Measurements from ENCODE around the gene FHAD1.
"Not testable (repeated sequence)": the region's sequence is repeated elsewhere in the genome, so short reads cannot be mapped to it uniquely, and the experiment has no call there.

FHAD1 gene

DNA sequence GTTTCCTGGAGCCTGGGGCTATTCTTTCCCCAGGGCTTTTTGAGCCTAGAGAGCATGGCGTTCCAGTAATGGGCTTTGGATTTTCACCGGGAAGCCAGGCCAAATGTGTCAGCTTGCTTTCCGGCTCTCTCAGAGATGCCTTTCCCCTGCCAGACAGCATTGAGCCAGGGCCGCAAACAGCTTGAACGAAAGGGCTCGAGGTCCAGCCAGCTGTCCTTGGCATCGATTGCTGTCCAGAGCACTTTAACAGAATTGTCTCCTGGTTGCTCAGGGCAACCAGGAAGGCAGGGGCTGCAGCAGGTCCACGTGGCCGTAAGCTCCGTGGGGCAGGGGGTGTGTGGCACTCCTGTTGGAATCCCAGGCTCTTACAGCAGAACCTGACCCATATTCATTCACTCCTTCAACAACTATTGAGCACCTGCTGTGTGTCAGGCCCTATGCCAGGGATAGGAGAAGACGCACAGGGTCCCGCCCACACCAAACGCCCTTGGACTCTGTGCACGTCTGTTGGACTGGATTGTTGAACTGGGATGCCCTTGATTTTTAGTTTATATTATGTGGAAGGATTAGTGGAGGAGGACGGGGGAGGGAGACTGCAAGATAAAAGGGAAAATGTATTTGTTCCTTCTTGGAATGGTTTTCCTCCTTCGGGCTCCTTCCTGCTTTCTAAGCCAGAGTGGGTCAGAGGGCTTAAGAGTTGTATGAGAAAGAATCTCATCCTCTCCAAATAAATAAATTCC lies 123.9 kb downstream of the FHAD1 start:
- DNase-seq: peak in 11 of 14 donors; percentile 9 to 89 (median 34)

- DNase-seq: no peak
Measured at GRCh38 chr1:15371610-15372545, 124.9 kb downstream of the FHAD1 start.

DNA sequence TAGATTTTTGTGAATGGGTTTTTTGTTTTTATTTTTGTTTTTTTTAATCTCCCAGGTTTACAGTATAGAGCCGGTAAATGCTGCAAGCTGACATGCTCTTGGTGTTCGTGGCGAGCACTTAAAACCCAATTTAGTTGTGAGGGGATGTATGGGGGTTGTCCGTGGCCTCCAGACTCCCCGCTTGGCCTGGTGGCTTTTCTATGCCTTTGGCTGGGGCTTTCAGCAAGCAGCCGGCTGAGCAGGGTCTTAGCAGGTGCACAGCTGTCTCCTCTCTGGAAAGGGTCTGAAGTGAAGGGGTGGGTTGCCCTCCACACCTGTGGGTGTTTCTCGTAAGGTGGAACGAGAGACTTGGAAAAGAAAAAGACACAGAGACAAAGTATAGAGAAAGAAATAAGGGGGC lies 131.7 kb downstream of the FHAD1 start:
- no peak for DNase-seq

DNA sequence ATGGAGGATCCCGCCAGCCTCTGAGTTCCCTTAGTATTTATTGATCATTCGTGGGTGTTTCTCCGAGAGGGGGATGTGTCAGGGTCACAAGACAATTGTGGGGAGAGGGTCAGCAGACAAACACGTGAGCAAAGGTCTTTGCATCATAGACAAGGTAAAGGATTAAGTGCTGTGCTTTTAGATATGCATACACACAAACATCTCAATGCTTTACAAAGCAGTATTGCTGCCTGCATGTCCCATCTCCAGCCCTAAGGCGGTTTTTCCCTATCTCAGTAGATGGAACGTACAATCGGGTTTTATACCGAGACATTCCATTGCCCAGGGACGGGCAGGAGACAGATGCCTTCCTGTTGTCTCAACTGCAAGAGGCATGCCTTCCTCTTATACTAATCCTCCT lies 132.1 kb downstream of the FHAD1 start:
- not testable (repeated sequence) for DNase-seq

GRCh38 chr1:15380601-15381508 lies 133.8 kb downstream of the FHAD1 start:
- no peak for DNase-seq

DNA sequence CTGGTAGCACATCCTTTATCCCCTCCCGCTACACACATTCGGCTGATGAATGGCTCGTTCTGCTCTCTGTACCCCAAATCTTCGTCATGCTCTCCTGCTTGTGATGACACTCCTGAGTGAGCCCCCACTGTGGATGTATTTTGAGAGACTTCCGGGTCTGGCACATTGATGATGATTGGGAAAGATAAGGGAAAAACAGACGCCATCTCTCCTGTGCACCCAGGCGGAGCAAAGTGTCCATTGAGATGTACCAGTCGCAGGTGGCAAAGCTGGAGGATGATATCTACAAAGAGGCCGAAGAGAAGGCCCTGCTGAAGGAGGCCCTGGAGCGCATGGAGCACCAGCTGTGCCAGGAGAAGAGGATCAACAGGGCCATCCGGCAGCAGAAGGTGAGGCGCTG lies 134.8 kb downstream of the FHAD1 start:
- no peak for DNase-seq

DNA sequence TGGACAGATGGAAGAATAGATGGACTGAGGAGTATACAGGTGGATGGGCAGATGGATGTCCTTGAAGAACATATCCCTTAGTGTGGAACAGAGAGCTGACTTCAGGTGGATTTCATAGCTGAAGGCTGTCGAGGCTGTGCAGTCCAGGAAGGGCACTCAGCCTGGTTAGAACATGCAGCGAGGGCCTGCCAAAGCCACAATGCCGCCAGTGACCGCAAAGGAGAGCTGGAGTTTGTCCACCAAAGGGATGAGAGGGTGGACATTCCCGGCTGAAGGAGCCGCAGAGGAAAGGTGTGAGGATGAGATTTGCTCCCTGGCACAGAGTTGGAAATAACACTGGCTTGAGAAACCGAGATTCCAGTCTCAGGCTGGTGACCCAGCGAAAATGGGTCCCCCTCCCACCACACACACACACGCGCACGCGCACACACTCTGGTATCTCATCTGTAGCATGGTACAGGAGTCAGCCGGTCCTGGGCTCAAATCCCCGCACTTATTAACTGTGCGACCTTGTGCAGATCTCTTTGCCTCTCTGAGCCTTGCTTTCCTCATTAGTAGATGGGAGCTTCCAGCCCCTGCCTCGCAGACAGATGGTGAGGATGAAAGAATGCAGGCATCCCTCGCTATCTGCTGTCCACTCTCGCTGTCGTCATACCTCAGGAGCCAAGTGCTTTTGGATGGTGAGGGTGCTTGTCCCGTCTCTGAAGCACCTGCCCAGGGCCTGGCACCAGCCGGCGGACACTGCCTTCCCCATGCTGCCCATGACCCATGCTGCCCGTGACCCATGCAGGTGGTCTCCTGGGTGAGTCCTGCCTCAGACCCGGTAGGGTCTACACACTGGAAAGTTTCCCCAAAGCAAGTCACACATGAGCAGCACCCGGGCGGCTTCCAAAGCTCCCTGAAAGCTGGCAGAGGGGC lies 135.8 kb downstream of the FHAD1 start:
- DNase-seq: peak in 1 of 14 donors; percentile 72

DNA sequence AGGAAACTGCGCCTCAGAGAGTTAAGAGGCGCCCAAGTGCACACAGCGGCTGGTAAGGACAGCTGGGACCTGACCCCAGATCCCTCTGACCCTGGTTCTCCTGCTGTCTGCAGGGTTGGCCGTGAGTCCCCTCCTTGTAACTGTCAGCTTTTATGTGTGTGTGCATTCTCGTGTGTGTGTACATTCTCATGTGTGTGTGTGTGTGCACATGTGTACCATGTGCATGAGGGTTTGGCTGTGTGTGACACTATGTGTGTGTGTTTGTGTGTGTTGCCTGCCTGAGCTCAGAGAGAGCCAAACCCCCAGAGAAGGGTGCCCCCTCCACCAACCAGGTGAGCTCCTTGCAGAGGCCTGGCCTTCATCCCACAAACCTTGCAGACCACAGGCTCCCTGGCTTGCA lies 136.8 kb downstream of the FHAD1 start:
- DNase-seq: peak in 1 of 14 donors; percentile 34

- peak in 12 of 14 donors; percentile 10 to 66 (median 40) for DNase-seq
Measured at GRCh38 chr1:15384301-15384901, 137.4 kb downstream of the FHAD1 start.

- DNase-seq: no peak
Measured at GRCh38 chr1:15385420-15385819, 138.4 kb downstream of the FHAD1 start.

DNA sequence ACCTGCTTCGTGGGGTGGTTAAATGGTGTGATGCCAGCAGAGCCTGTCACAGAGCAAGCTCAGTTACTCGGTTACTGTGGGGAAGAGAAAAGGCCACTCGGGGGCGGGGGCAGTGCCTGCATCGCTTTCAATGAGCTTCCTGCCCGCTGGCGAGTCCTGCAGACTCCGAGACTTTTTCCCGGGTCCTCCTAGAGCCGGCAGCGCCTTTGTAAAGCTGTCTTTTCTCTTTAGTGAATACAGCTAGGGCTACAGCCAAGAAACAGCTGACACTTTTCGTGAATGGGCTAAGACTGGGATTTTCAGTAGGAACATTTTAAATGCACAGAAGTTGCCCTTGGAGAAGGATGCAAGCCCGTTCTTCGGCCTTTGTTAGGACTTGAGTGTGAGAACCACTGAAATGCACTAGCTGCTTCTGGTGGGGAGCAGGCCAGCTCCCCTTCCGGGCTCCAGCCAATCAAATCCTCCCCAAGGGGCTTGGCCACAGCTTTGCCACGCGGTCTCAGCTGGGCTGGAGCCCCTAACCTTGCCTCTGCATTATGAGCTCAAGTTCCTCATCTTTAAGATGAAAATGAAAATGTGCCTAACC lies 139.2 kb downstream of the FHAD1 start:
- DNase-seq: peak in 12 of 14 donors; percentile 9 to 77 (median 46)

DNA sequence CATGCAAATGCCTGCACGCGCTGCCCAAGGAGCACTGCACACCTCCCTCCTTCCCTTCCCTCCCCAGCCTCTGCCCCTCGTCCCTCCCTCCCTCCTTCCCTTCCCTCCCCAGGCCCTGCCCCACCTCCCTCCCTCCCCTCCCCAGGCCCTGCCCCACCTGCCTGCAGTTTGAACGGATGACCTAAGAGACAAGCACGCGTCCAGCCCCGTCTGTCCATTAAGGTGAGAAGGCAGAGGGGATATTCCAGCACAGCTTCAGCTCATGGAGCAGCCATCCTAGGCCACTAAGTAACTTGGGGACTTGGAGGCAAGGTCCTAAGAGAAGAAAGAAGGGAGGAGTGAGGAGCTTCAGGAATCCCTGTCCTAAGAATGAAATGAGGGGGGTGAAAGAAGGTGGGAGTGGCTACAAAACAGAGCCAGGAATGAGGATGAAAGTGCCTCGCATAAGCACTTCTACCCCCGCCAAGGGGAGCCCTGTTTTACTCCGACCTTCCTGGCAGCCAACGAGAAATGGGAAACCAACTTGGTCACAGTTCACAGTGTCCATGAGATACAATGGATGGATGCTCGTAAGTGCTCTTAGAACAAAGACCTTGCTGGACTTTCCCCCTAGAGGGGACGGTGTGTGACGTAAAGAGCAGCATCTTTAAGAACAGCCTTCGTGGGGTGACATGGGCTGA lies 141.3 kb downstream of the FHAD1 start:
- DNase-seq: no peak

DNA sequence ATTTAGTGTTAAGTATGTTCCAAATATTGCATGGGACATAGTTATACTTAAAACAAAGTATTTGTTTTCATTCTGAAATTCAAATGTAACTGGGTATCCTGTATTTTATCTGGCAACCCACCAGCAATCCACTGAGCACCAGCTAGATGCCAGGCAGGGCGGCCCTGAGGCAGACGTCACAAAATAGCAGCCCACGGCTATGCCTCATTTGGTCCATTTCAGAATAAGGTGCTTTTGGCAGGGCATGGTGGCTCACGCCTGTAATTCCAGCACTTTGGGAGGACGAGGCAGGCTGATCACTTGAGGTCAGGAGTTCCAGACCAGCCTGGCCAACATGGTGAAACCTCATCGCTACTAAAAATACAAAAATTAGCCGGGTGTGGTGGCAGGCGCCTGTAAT lies 142.8 kb downstream of the FHAD1 start:
- DNase-seq: not testable (repeated sequence)

DNA sequence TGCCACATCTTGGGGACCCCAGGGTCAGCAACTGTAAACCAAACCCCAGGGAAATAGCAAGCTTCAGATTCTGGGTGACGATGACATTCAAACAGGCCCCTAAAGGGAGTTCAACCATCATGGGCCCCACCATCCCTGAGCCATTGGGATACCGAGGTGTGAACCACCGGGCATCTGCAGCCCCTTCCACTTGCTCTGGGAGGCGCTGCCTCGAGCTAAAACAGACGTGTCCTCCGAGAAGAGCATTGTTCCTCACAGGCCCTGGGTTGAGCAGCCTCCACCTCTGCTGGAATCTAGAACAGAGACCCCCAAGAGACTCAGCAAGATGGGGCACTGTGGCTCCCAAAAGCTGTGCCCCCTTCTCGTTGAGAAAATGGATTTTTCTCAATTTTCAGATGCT lies 143.6 kb downstream of the FHAD1 start:
- DNase-seq: no peak

DNA sequence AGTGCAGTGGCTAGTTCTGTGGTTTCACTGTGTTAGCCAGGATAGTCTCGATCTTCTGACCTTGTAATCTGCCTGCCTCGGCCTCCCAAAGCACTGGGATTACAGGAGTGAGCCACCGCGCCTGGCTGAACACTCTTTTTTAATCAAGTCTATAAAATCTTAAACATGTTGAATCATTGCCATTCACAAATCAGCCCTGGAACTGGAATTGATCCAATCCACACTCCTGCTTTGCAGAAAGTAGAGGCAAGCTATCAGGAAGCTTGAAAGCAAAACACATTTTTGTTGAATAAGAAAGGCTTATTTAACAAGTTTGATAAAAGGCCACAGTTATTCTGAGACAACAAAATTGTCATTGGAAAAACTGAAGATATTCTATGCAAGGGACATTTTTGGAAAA lies 144.3 kb downstream of the FHAD1 start:
- DNase-seq: no peak

GRCh38 chr1:15393475-15394257 lies 146.6 kb downstream of the FHAD1 start:
- DNase-seq: no peak

DNA sequence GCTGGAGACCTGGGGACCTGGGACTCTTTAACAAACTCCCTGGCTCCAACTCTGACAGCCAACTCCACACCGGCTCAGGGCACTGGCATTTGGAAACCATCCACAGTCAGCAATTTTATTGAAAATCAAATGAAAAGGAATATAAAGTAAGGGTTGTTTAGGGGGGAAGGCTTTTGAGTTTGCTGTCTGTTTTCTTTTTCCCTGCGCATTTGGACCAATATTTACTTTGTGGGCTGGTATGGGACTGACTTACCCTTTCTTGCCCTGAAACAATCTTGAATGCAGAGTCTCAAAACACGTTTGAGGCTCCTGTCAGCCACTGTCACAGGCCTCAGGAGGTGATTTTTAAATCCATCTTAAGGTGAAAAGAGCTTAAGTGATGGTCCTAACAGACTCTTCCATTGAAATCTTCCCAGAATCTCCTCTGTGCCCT lies 147.3 kb downstream of the FHAD1 start:
- DNase-seq: no peak

DNA sequence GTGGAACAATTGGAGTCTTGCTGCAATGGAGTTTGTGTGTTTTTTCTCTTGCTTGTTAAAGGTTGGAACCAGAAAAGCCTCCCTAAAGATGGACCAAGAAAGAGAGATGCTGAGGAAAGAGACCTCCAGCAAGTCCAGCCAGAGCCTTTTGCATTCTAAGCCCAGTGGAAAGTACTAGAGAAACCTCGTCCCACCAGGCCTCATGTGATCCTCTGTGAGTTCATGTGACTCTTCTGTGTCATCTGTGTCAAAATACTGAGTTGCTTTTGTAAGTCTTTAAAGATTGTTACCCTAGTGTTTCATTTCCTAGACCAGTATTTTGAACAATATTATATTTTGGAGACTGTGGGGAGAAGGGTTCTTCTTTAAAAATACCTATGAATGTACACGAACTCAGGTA lies 150.2 kb downstream of the FHAD1 start:
- no peak for DNase-seq

DNA sequence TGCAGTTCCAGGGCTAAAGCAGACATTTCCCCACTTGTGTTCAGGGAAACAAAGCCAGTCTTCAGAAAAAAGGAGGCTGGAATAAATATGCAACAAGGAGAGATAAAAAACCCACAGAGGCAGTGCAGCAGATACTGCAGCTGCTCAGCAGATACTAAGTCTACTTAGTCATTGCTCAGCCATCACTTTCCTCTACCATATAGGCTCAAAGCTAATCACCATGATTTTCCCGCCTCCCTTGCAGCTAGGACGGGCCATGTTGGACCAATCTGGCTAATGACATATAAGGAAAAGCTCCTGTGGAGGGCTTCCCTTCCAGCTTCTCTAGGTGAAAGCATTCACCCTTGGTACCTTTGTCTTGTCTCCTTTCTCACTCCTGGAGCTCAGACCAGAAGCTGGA lies 152.7 kb downstream of the FHAD1 start:
- no peak for DNase-seq
